ENCODE measurements around the gene SUV39H2. TPM values are rescaled to one million over a fixed set of nuclear protein-coding genes. Genes with fewer than 3 reads are reported as not detected.
"Not testable (repeated sequence)": the region's sequence is repeated elsewhere in the genome, so short reads cannot be mapped to it uniquely, and the experiment has no call there.

Gene SUV39H2
- total and polyA plus RNA-seq, 3 donors from 2014 or later: 29.9 to 69.4 (median 39.1) TPM

GRCh38 chr10:14942950-14943338 is 64.3 kb downstream of the SUV39H2 start:
- H3K9me3 ChIP-seq; H3K4me3 ChIP-seq; H3K27me3 ChIP-seq; intact Hi-C loops (cut with DNase I; ENCODE audit: low total_unique reads); DNase-seq; H3K27ac ChIP-seq; H3K4me1 ChIP-seq; H3K36me3 ChIP-seq (ENCODE audit: low read depth, missing control alignments): not testable (repeated sequence)
- WGBS, 2 donors: 97 to 99% methylated on average over 7 of the region's 7 CpGs

DNA sequence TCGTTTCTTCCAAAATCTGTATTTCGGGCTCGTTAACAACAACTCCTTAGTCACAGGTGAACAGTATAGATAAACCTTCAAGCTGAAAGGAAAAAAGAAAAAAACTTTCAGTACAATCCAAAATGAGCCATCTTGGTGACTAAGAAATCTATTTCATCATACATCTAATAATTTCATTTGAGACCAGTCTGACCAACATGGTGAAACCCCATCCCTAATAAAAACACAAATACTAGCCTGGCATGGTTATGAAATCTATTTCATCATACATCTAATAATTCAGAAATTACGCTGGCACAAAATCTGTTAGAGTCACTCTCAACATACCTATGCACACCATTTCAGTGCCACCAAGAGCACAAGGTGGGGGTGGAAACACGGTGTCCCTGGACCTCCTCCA is 66.4 kb downstream of the SUV39H2 start:
- Histone ChIP-seq H3K9me3 (no peaks in the 10 kb centered on the region), H3K36me3 (ENCODE audit: low read depth, missing control alignments) (no peaks in the 10 kb centered on the region), H3K4me1 (no peaks in the 10 kb centered on the region), H3K4me3 (no peak overlapping the region), H3K27ac (no peak overlapping the region), H3K27me3 (no peaks in the 10 kb centered on the region)
- intact Hi-C loops (cut with DNase I; ENCODE audit: low total_unique reads): no loop called here
- TF ChIP-seq CTCF (IDR thresholded peaks at IDR 0.05) (no peak), POLR2A (IDR thresholded peaks at IDR 0.05) (no peak)
- 90 to 95% methylated on average over 5 of the region's 5 CpGs for WGBS, 2 donors
- no peak for DNase-seq

DNA sequence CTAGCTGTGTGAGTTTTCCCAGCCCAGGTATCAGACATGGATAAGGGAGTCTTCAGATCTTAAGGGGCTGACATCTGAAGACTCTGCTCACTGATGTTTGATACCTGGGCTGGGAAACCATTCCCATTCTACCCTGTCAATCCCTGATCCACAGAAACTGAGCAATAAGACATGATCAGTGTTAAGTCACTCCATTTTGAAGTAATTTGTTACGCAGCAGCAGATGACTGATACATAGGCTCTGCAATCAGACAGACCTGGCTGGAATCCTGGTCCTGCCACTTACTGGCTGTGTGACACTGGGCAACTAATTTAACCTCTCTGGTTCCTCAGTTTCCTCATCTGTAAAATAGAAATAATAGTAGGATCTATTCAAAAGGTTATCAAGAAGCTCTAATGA is 68.6 kb downstream of the SUV39H2 start:
- Histone ChIP-seq H3K4me3 (no peak overlapping the region), H3K36me3 (ENCODE audit: low read depth, missing control alignments) (no peaks in the 10 kb centered on the region), H3K9me3 (no peaks in the 10 kb centered on the region), H3K27me3 (no peaks in the 10 kb centered on the region), H3K27ac (no peak overlapping the region), H3K4me1 (no peaks in the 10 kb centered on the region)
- 90 to 100% methylated on average over 1 of the region's 1 CpG for WGBS, 2 donors
- DNase-seq: no peak
- TF ChIP-seq POLR2A (IDR thresholded peaks at IDR 0.05) (no peak), CTCF (IDR thresholded peaks at IDR 0.05) (no peak)
- intact Hi-C loops (cut with DNase I; ENCODE audit: low total_unique reads): no loop called here

GRCh38 chr10:14949291-14949690 is 70.6 kb downstream of the SUV39H2 start:
- 92 to 94% methylated on average over 5 of the region's 5 CpGs for WGBS, 2 donors
- H3K36me3 ChIP-seq (ENCODE audit: low read depth, missing control alignments): no peaks in the 10 kb centered on the region
- TF ChIP-seq POLR2A (IDR thresholded peaks at IDR 0.05) (no peak), CTCF (IDR thresholded peaks at IDR 0.05) (no peak)
- intact Hi-C loops (cut with DNase I; ENCODE audit: low total_unique reads): no loop called here
- DNase-seq: no peak
- H3K9me3 ChIP-seq: no peaks in the 10 kb centered on the region
- no peaks in the 10 kb centered on the region for H3K27me3 ChIP-seq
- no peaks in the 10 kb centered on the region for H3K4me1 ChIP-seq
- no peak overlapping the region for H3K27ac ChIP-seq
- H3K4me3 ChIP-seq: no peak overlapping the region

DNA sequence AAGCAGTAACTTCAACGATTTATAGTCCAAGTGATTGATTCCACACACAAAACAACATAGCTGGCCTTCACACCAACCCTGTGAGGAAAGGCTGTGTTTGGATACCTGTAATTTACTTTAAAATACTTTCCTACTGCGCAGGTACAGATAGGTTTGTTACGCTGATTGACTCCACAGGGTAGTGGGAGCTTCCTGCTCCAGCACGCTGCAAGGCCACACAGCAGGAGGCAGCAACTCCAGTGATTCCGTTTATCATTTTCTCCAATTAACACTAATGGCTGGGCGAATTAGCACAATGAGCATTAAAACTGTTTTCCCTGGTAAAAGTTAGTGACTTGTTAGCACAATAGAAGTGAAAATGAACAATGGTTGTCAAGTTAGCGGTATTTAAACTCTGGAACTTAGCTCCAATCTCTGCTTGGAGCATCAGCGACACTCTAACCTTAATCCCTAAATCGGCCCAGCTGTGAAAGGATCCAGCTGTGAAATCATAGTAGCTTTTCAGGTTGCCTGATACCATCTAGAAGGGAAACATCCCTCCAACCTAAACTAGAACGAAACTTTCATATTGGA is 74.3 kb downstream of the SUV39H2 start:
- TF ChIP-seq POLR2A (IDR thresholded peaks at IDR 0.05): no peak
- no peak for TF ChIP-seq CTCF (IDR thresholded peaks at IDR 0.05)
- H3K36me3 ChIP-seq (ENCODE audit: low read depth, missing control alignments): no peaks in the 10 kb centered on the region
- WGBS, 2 donors: 12 to 20% methylated on average over 10 of the region's 10 CpGs
- H3K27me3 ChIP-seq: no peaks in the 10 kb centered on the region
- DNase-seq: no peak
- peak overlapping the region; percentile 88 to 93 for H3K4me3 ChIP-seq
- no peaks in the 10 kb centered on the region for H3K9me3 ChIP-seq
- peaks cover 4% of the 10 kb centered on the region for H3K4me1 ChIP-seq
- peak overlapping the region in 1 of 2 donors; percentile 88 for H3K27ac ChIP-seq
- intact Hi-C loops (cut with DNase I; ENCODE audit: low total_unique reads): loop anchor here (10.0 kb wide), 1 partner anchor 142 kb away; the partner anchor contains the start of gene RPP38
